HepG2 (cell line): Measurements from ENCODE around the gene GGPS1. TPM values are rescaled to one million over a fixed set of nuclear protein-coding genes. Genes with fewer than 3 reads are reported as not detected.

Experiments
- BCLAF1 ChIP-seq: fragments of 450-650 bp; IDR thresholded peaks from 2 replicates; pipeline ENCODE4 v1.6.1; 2017; ENCODE audit warnings: mild to moderate bottlenecking
- DNMT3B ChIP-seq: conservative IDR thresholded peaks from 2 replicates; pipeline ENCODE4 v1.6.1; 2016; ENCODE audit warnings: missing biosample characterization, control low read depth
- EEA1 ChIP-seq: sonication (generic); formaldehyde crosslinking; IDR thresholded peaks from 2 replicates; pipeline ENCODE4 v1.5.1; 2020; ENCODE audit warnings: mild to moderate bottlenecking, missing genetic modification reagents, borderline replicate concordance
- GLMP ChIP-seq: sonication (generic); formaldehyde crosslinking; IDR thresholded peaks from 2 replicates; pipeline ENCODE4 v1.9.0; 2021; ENCODE audit warnings: missing genetic modification reagents, mild to moderate bottlenecking, borderline replicate concordance
- MBD4 ChIP-seq: IDR thresholded peaks from 2 replicates; pipeline ENCODE4 v1.6.1; 2012; ENCODE audit warnings: low read length, inconsistent platforms, borderline replicate concordance
- NCOR1 ChIP-seq: fragments of 200-600 bp; sonication (generic); IDR thresholded peaks from 2 replicates; pipeline ENCODE4 v1.7.0; 2017; ENCODE audit warnings: antibody characterized with exemption, low read length, borderline replicate concordance
- PATZ1 ChIP-seq: sonication (generic); formaldehyde crosslinking; IDR thresholded peaks from 2 replicates; pipeline ENCODE4 v1.4.0; 2020; ENCODE audit warnings: missing genetic modification reagents
- PHF20 ChIP-seq: sonication (generic); formaldehyde crosslinking; IDR thresholded peaks from 2 replicates; pipeline ENCODE4 v1.5.0; 2020; ENCODE audit warnings: mild to moderate bottlenecking, missing genetic modification reagents
- RORA ChIP-seq: sonication (generic); formaldehyde crosslinking; IDR thresholded peaks from 2 replicates; pipeline ENCODE4 v1.5.0; 2020; ENCODE audit warnings: mild to moderate bottlenecking, missing genetic modification reagents, moderate library complexity
- SIX1 ChIP-seq: sonication (generic); formaldehyde crosslinking; IDR thresholded peaks from 2 replicates; pipeline ENCODE4 v1.4.0; 2020; ENCODE audit warnings: missing genetic modification reagents, borderline replicate concordance
- SYNCRIP ChIP-seq: fragments of 200-400 bp; formaldehyde crosslinking; IDR thresholded peaks from 2 replicates; pipeline ENCODE4 v1.6.1; 2018; ENCODE audit warnings: mild to moderate bottlenecking, low read depth, low read length; ENCODE audit not compliant: insufficient read depth
- ZFP91 ChIP-seq: sonication (generic); formaldehyde crosslinking; IDR thresholded peaks from 2 replicates; pipeline ENCODE4 v1.9.0; 2022; ENCODE audit warnings: missing genetic modification reagents, mild to moderate bottlenecking, borderline replicate concordance
- ZHX1 ChIP-seq: sonication (generic); formaldehyde crosslinking; IDR thresholded peaks from 2 replicates; pipeline ENCODE4 v1.8.1; 2022; ENCODE audit warnings: low read depth, mild to moderate bottlenecking, missing genetic modification reagents
- ZNF274 ChIP-seq: sonication (generic); formaldehyde crosslinking; IDR thresholded peaks from 2 replicates; pipeline ENCODE4 v1.5.1; 2020; ENCODE audit warnings: mild to moderate bottlenecking, missing genetic modification reagents
- ZNF333 ChIP-seq: sonication (generic); formaldehyde crosslinking; IDR thresholded peaks from 2 replicates; pipeline ENCODE4 v1.4.0; 2020; ENCODE audit warnings: mild to moderate bottlenecking, missing genetic modification reagents, borderline replicate concordance
- ZNF580 ChIP-seq: IDR thresholded peaks from 2 replicates; pipeline ENCODE4 v1.6.1; 2016; ENCODE audit warnings: low read depth, borderline replicate concordance
- ZNF747 ChIP-seq: sonication (generic); formaldehyde crosslinking; IDR thresholded peaks from 2 replicates; pipeline ENCODE4 v1.8.1; 2023; ENCODE audit warnings: missing genetic modification reagents, mild to moderate bottlenecking, borderline replicate concordance
- ZSCAN29 ChIP-seq: sonication (generic); formaldehyde crosslinking; conservative IDR thresholded peaks from 2 replicates; pipeline ENCODE4 v1.4.0; 2020; ENCODE audit warnings: mild to moderate bottlenecking, missing genetic modification reagents
- polyA plus RNA-seq, 8 experiments: library from polyadenylated mRNA; depleted of rRNA in 3 of 8; stranded (reverse) in 7 of 8; unstranded in 1 of 8; fragments of >200 nt; fragmentation: Illumina TruSeq in 4 of 8; extraction: Trizol in 4 of 8; gene quantifications; 2 replicates each; pipeline versions ENCODE4 v1.2.1 to v1.2.3, GENCODE V29; 2011 to 2016; ENCODE audit warnings: low read depth in 4 of 8, missing spikeins in 1 of 8, mixed read lengths in 1 of 8; ENCODE audit not compliant: insufficient read depth in 1 of 8
- total RNA-seq, 5 experiments: library from RNA; depleted of rRNA; stranded (reverse); fragments of >200 nt; fragmentation: Illumina TruSeq; extraction: Trizol; gene quantifications; 2 replicates each; pipeline ENCODE4 v1.2.3, GENCODE V29; 2016; ENCODE audit warnings: low read depth in 1 of 5

GGPS1 gene
- total and polyA plus RNA-seq, 2 of the 13 experiments (the other 11 are each of a cell fraction or from before 2014, with no cell fraction given): 28.8 to 42.6 TPM

- TF ChIP-seq BCLAF1 (no peak), EEA1 (CRISPR knock-in tag) (no peak), ZNF747 (CRISPR knock-in tag) (no peak), ZSCAN29 (CRISPR knock-in tag) (no peak), ZNF580 (peak; percentile 48; the same call in 1 of the 2 replicates), SIX1 (CRISPR knock-in tag) (no peak), ZFP91 (CRISPR knock-in tag) (no peak), ZNF274 (CRISPR knock-in tag) (no peak), SYNCRIP (no peak), NCOR1 (no peak), GLMP (no peak), ZHX1 (no peak), ZNF333 (CRISPR knock-in tag) (no peak; the same call in 1 of the 2 replicates), RORA (CRISPR knock-in tag) (no peak), DNMT3B (CRISPR knock-in tag) (no peak), PHF20 (CRISPR knock-in tag) (no peak), PATZ1 (peak; percentile 90; the same call in 1 of the 2 replicates), MBD4 (no peak)
These were observed 655 bp upstream of the GGPS1 start, which contains the start of gene ARID4B (continued) for GRCh38 chr1:235327559-235328270.
